HCT116 (cell line): ENCODE data around the gene CC2D1A.

Experiments used
- FOSL1 ChIP-seq: IDR thresholded peaks from 2 replicates; pipeline ENCODE4 v1.6.1; 2012; ENCODE audit warnings: low read depth
- RAD21 ChIP-seq: IDR thresholded peaks from 2 replicates; pipeline ENCODE4 v1.6.1; 2012; ENCODE audit warnings: low read depth, mild to moderate bottlenecking
- TF ChIP-seq, protein P1 (sequence below), 3 experiments: fragments of 200-600 bp in 1 of 3; sonication (generic) in 1 of 3; IDR thresholded peaks in 2 of 3; conservative IDR thresholded peaks in 1 of 3; 2 replicates each; pipeline ENCODE4 v1.5.1; 2012 to 2017; ENCODE audit warnings: low read depth in 2 of 3, low read length in 2 of 3, antibody characterized with exemption in 1 of 3, borderline replicate concordance in 1 of 3, control low read depth in 1 of 3, mild to moderate bottlenecking in 1 of 3, mixed read lengths in 1 of 3, mixed run types in 1 of 3, moderate library complexity in 1 of 3; ENCODE audit not compliant: insufficient read depth in 1 of 3
- TF ChIP-seq, protein P2 (sequence below): IDR thresholded peaks from 2 replicates; pipeline ENCODE4 v1.6.1; 2012; ENCODE audit warnings: low read depth

DNA sequence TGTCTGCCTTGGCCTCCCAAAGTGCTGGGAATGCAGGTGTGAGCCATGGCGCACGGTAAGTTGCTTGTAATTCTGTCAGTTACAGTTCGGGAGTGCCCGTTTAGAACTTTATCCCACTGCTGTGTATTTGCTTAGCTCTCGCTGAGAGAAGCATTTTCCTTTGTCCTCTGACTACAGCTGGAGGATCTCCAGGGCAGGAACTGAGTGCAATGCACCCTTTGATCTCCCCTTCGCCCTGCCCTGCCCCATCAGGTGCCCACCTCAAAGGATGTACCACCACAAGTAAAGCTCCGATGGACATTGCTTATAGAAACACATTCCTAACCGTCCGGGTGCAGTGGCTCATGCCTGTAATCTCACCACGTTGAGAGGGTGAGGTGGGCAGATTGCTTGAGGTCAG, 6.6 kb upstream of the CC2D1A start:
- TF ChIP-seq, protein P1, sequence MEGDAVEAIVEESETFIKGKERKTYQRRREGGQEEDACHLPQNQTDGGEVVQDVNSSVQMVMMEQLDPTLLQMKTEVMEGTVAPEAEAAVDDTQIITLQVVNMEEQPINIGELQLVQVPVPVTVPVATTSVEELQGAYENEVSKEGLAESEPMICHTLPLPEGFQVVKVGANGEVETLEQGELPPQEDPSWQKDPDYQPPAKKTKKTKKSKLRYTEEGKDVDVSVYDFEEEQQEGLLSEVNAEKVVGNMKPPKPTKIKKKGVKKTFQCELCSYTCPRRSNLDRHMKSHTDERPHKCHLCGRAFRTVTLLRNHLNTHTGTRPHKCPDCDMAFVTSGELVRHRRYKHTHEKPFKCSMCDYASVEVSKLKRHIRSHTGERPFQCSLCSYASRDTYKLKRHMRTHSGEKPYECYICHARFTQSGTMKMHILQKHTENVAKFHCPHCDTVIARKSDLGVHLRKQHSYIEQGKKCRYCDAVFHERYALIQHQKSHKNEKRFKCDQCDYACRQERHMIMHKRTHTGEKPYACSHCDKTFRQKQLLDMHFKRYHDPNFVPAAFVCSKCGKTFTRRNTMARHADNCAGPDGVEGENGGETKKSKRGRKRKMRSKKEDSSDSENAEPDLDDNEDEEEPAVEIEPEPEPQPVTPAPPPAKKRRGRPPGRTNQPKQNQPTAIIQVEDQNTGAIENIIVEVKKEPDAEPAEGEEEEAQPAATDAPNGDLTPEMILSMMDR (IDR thresholded peaks at IDR 0.05 in 2 of 3, conservative IDR thresholded peaks at IDR 0.05 in 1 of 3; ENCODE audit: borderline replicate concordance in 1 of 3, insufficient read depth in 1 of 3, low read depth in 2 of 3, low read length in 2 of 3): no peak
- TF ChIP-seq RAD21 (no peak), FOSL1 (no peak)
- TF ChIP-seq, protein P2, sequence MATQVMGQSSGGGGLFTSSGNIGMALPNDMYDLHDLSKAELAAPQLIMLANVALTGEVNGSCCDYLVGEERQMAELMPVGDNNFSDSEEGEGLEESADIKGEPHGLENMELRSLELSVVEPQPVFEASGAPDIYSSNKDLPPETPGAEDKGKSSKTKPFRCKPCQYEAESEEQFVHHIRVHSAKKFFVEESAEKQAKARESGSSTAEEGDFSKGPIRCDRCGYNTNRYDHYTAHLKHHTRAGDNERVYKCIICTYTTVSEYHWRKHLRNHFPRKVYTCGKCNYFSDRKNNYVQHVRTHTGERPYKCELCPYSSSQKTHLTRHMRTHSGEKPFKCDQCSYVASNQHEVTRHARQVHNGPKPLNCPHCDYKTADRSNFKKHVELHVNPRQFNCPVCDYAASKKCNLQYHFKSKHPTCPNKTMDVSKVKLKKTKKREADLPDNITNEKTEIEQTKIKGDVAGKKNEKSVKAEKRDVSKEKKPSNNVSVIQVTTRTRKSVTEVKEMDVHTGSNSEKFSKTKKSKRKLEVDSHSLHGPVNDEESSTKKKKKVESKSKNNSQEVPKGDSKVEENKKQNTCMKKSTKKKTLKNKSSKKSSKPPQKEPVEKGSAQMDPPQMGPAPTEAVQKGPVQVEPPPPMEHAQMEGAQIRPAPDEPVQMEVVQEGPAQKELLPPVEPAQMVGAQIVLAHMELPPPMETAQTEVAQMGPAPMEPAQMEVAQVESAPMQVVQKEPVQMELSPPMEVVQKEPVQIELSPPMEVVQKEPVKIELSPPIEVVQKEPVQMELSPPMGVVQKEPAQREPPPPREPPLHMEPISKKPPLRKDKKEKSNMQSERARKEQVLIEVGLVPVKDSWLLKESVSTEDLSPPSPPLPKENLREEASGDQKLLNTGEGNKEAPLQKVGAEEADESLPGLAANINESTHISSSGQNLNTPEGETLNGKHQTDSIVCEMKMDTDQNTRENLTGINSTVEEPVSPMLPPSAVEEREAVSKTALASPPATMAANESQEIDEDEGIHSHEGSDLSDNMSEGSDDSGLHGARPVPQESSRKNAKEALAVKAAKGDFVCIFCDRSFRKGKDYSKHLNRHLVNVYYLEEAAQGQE: no peak
